Measurements from ENCODE around the gene SCN5A.

DNA sequence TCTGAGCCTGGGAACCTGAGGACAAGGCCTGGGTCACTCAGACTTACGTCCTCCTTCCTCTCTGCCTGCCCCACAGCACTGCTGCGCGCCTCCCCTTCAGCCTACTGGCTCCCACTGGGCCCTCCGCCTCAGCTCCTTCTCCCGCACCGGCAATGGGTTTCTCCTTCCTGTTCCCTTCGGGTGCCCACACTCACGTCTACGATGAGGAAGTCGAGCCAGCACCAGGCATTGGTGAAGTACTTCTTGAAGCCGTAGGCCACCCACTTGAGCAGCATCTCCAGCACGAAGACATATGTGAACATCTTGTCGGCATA, 83.3 kb downstream of the SCN5A start:
- TF ChIP-seq EZH2 (IDR thresholded peaks at IDR 0.05; ENCODE audit: low read depth) (no peak), CTCF (conservative IDR thresholded peaks at IDR 0.05) (no peak)

Measured in PC-9 (cell line).